Esophagus squamous epithelium (tissue), 5 donors: ENCODE measurements around the gene TUBGCP3. TPM values are rescaled to one million over a fixed set of nuclear protein-coding genes. Genes with fewer than 3 reads are reported as not detected.

Experiments
- DNase-seq: peaks from one replicate; lab custom pipeline; 2025; lab: John Stamatoyannopoulos, UW
- H3K27ac ChIP-seq, 4 donors: fragments of 200-600 bp; sonication (generic); one replicate each; pipeline ENCODE4 v1.5.1; 2016 to 2019; ENCODE audit warnings: mild to moderate bottlenecking in 1 of 4
- H3K27me3 ChIP-seq, 4 donors: fragments of 200-600 bp; sonication (generic); 1 replicate in 3 of 4; 2 replicates in 1 of 4; pipeline versions ENCODE4 v1.5.1 to v1.6.0; 2017 to 2021; ENCODE audit warnings: antibody characterized with exemption in 1 of 4
- H3K36me3 ChIP-seq, 3 donors: fragments of 200-600 bp; sonication (generic); one replicate each; pipeline ENCODE4 v1.5.1; 2016 to 2019
- H3K4me1 ChIP-seq, 3 donors: fragments of 200-600 bp; sonication (generic); one replicate each; pipeline ENCODE4 v1.5.1; 2017 to 2019
- H3K4me3 ChIP-seq, 4 donors: fragments of 200-600 bp; sonication (generic); 1 replicate in 3 of 4; 2 replicates in 1 of 4; pipeline ENCODE4 v1.5.1; 2016 to 2019; ENCODE audit warnings: mild to moderate bottlenecking in 2 of 4, moderate library complexity in 1 of 4
- H3K9me3 ChIP-seq, 3 donors: fragments of 200-600 bp; sonication (generic); one replicate each; pipeline ENCODE4 v1.5.1; 2016 to 2019
- POLR2A ChIP-seq, 4 donors: fragments of 450-650 bp; IDR thresholded peaks; one replicate each; pipeline ENCODE4 v1.6.1; 2017; ENCODE audit warnings: antibody characterized with exemption in 4 of 4, mild to moderate bottlenecking in 4 of 4, moderate library complexity in 3 of 4
- WGBS, 2 donors: methylation state at CpG; one replicate each; pipeline ENCODE4 v1.1.5; 2018; 5-methylcytosine and 5-hydroxymethylcytosine counted together
- intact Hi-C: fragments of 100-400 bp; cut with DNase I; formaldehyde crosslinking; loops from one replicate; pipeline ENCODE4 v1.15.0; 2022
- total RNA-seq, 4 donors: library from RNA; depleted of rRNA; stranded (reverse); fragments of >200 nt; gene quantifications; one replicate each; pipeline ENCODE4 v1.1.0, GENCODE V29; 2016
- TF ChIP-seq, protein P1 (sequence below), 6 experiments: fragments of 450-650 bp in 4 of 6; fragments of 200-600 bp in 2 of 6; sonication (generic) in 2 of 6; IDR thresholded peaks; one replicate each; pipeline ENCODE4 v1.5.1; 2016 to 2019; ENCODE audit warnings: antibody characterized with exemption in 6 of 6, mild to moderate bottlenecking in 4 of 6, moderate library complexity in 4 of 6
- donor health status: DM: yes; HTN: yes; CAD: no.

The TUBGCP3 gene
- total RNA-seq, 4 donors from 2014 or later, result 12.9 to 29.4 (median 18.9) TPM

DNA sequence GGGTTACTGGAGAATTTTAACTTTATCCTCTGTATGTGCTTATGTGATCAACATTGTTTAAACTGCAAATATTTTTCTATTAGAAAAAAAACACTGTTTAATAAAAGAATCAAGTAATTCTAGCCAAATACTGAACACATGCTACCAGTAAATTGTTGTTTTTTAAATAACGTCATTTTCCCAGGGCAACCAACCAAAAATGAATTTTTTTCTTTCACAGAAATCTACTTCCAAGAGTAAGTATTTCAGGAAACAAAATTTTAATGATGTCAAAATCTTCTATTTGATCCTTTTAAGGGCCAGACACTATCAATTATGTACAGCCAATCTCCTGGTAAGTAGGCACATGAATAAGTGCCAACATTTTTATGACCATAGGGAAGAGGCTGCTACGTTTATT is 57.1 kb downstream of the TUBGCP3 start:
- WGBS, 2 donors, result 61 to 62% methylated on average over 2 of the region's 2 CpGs
- DNase-seq, result no peak
- Histone ChIP-seq H3K27ac (no peak overlapping the region), H3K4me3 (no peak overlapping the region), H3K9me3 (no peaks in the 10 kb centered on the region), H3K27me3 (no peaks in the 10 kb centered on the region), H3K36me3 (peaks cover 0 to 14% (median 0%) of the 10 kb centered on the region in 3 donors), H3K4me1 (no peaks in the 10 kb centered on the region)
- TF ChIP-seq, protein P1, sequence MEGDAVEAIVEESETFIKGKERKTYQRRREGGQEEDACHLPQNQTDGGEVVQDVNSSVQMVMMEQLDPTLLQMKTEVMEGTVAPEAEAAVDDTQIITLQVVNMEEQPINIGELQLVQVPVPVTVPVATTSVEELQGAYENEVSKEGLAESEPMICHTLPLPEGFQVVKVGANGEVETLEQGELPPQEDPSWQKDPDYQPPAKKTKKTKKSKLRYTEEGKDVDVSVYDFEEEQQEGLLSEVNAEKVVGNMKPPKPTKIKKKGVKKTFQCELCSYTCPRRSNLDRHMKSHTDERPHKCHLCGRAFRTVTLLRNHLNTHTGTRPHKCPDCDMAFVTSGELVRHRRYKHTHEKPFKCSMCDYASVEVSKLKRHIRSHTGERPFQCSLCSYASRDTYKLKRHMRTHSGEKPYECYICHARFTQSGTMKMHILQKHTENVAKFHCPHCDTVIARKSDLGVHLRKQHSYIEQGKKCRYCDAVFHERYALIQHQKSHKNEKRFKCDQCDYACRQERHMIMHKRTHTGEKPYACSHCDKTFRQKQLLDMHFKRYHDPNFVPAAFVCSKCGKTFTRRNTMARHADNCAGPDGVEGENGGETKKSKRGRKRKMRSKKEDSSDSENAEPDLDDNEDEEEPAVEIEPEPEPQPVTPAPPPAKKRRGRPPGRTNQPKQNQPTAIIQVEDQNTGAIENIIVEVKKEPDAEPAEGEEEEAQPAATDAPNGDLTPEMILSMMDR (IDR thresholded peaks at IDR 0.05), result no peak
- TF ChIP-seq POLR2A (IDR thresholded peaks at IDR 0.05), result no peak
- intact Hi-C loops, result no loop called here

DNA sequence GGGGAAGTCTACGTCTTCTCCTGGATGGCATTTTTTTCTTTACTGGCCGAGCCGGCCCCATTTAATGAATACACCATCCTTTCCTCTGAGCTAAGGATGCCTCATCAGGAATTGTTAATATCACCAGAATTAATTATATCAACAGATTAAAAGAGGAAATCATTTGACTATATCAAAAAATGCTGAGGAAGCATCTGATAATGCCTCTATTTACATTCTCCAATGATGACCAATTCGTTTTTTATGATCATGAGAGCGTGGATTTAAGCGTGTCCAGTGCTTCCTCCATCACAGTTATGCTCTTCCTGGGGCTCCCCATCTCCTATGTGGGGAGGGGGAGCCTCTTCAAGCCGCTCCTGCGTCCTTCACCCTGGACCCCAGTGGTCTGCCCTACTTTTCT is 58.7 kb downstream of the TUBGCP3 start:
- Histone ChIP-seq H3K4me3 (no peak overlapping the region), H3K27me3 (no peaks in the 10 kb centered on the region), H3K4me1 (no peaks in the 10 kb centered on the region), H3K27ac (no peak overlapping the region), H3K36me3 (peaks cover 0 to 30% (median 0%) of the 10 kb centered on the region in 3 donors), H3K9me3 (no peaks in the 10 kb centered on the region)
- DNase-seq, result no peak
- intact Hi-C loops, result no loop called here
- TF ChIP-seq POLR2A (IDR thresholded peaks at IDR 0.05), result no peak
- TF ChIP-seq, protein P1 (IDR thresholded peaks at IDR 0.05), result no peak
- 88 to 89% methylated on average over 8 of the region's 8 CpGs for WGBS, 2 donors

DNA sequence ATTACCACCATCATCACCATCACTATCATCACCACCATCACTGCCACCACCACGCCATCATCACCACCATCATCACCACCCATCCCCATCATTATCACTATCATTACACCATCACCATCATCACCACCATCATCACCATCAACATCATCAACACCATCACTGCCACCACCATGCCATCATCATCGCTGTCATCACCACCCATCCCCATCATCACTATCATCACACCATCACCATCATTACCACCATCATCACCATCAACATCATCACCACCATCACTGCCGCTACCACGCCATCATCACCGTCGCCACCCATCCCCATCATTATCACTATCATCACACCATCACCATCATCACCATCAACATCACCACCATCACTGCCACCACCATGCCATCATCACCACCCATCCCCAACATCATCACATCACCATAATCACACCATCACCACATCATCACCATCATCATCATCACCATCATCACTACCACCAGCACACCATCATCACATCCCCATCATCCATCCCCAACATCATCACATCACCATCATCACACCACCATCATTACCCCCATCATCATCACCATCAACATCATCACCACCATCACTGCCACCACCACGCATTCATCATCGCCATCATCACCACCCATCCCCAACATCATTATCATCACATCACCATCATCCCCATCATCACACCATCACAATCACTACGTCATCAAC is 61.7 kb downstream of the TUBGCP3 start:
- no peak for DNase-seq
- Histone ChIP-seq H3K36me3 (peaks cover 0 to 59% (median 4%) of the 10 kb centered on the region in 3 donors), H3K9me3 (no peaks in the 10 kb centered on the region), H3K4me3 (no peak overlapping the region), H3K27ac (no peak overlapping the region), H3K27me3 (no peaks in the 10 kb centered on the region), H3K4me1 (no peaks in the 10 kb centered on the region)
- 94 to 96% methylated on average over 9 of the region's 9 CpGs for WGBS, 2 donors
- intact Hi-C loops, result no loop called here
- TF ChIP-seq POLR2A (IDR thresholded peaks at IDR 0.05), result no peak
- TF ChIP-seq, protein P1 (IDR thresholded peaks at IDR 0.05), result no peak

DNA sequence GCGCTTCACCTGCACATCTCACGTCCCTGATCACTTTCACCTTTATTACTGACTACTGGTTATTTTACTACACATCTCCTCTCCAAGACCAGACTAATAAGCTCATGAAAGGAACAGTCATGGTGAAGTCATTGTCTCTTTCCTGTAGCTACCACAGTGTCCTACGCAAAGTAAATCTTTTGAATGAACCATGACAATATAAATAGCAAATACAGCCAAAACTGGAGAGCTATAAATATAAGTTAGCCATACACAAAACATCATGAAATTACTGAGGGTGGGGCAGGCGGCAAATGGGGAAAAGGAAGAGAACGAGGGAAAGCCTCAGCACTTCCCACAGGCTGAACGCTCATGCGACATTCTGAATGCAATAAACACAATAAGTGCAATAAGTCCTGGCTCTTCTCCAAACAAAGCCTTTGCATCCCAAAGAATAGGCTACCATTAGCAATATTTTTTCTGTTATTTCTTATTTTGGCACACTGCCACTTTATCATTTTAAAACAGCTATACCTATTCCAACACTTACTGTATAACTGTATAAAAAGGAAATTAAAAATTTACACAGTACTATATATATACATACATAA is 62.5 kb downstream of the TUBGCP3 start:
- no peak for TF ChIP-seq POLR2A (IDR thresholded peaks at IDR 0.05)
- TF ChIP-seq, protein P1 (IDR thresholded peaks at IDR 0.05), result no peak
- Histone ChIP-seq H3K4me1 (no peaks in the 10 kb centered on the region), H3K27me3 (no peaks in the 10 kb centered on the region), H3K27ac (no peak overlapping the region), H3K9me3 (no peaks in the 10 kb centered on the region), H3K4me3 (no peak overlapping the region), H3K36me3 (peaks cover 0 to 68% (median 8%) of the 10 kb centered on the region in 3 donors)
- DNase-seq, result no peak
- intact Hi-C loops, result no loop called here
- WGBS, 2 donors, result 90 to 94% methylated on average over 7 of the region's 7 CpGs

DNA sequence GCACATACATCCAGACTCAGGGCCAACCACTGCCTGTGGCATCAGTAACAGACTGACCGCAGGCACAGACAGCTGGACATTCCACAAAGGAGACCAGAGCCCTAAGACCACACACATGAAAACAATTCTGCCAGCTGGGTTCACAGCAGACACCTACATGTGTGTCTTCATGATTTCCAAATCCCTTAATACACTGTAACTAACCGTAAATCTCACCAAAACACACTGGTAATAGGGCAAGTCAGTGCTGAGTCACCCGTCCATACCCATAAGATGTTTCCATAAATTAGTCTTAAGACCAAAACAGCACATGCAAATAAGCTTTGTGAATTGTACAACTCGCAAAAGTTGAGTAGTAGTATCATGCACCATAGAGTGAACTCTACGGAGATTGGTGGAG is 65.4 kb downstream of the TUBGCP3 start:
- no peak overlapping the region for H3K27ac ChIP-seq
- no peaks in the 10 kb centered on the region for H3K9me3 ChIP-seq
- H3K36me3 ChIP-seq, result peaks cover 0 to 96% (median 17%) of the 10 kb centered on the region in 3 donors
- no peaks in the 10 kb centered on the region for H3K4me1 ChIP-seq
- H3K27me3 ChIP-seq, result no peaks in the 10 kb centered on the region
- WGBS, 2 donors, result 71 to 84% methylated on average over 5 of the region's 5 CpGs
- DNase-seq, result no peak
- no peak overlapping the region for H3K4me3 ChIP-seq
- TF ChIP-seq, protein P1 (IDR thresholded peaks at IDR 0.05), result no peak
- TF ChIP-seq POLR2A (IDR thresholded peaks at IDR 0.05), result no peak
- intact Hi-C loops, result no loop called here
